22Rv1 (cell line): ENCODE data around the gene ROBO4.

Experiments
- H3K27ac ChIP-seq: fragments of 450-650 bp; 2 replicates; pipeline ENCODE4 v1.5.1; 2017
- ZFX ChIP-seq: fragments of 450-650 bp; IDR thresholded peaks from 2 replicates; pipeline ENCODE4 v1.6.1; 2017; ENCODE audit warnings: antibody characterized with exemption, borderline replicate concordance
- TF ChIP-seq, protein P1 (sequence below): fragments of 450-650 bp; IDR thresholded peaks from 2 replicates; pipeline ENCODE4 v1.5.1; 2017; ENCODE audit warnings: mild to moderate bottlenecking

ROBO4 gene

DNA sequence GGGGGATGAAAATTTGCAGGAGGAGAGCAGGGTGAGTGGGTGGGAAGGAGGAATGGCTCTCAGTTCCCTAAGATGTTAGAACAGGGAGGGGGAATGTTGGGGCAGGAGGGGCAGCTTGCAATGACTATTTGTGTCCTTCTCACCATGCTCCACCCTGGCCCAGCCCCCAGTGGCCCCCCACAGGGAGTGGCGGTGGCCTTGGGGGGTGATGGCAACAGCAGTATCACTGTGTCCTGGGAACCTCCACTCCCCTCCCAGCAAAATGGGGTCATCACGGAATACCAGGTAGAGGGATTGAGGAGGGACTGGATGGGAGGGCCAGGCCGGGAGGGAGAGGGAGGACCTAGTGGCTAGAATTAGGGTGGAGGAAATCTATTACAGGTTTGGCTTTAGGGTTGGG, 22.3 kb downstream of the ROBO4 start:
- TF ChIP-seq, protein P1, sequence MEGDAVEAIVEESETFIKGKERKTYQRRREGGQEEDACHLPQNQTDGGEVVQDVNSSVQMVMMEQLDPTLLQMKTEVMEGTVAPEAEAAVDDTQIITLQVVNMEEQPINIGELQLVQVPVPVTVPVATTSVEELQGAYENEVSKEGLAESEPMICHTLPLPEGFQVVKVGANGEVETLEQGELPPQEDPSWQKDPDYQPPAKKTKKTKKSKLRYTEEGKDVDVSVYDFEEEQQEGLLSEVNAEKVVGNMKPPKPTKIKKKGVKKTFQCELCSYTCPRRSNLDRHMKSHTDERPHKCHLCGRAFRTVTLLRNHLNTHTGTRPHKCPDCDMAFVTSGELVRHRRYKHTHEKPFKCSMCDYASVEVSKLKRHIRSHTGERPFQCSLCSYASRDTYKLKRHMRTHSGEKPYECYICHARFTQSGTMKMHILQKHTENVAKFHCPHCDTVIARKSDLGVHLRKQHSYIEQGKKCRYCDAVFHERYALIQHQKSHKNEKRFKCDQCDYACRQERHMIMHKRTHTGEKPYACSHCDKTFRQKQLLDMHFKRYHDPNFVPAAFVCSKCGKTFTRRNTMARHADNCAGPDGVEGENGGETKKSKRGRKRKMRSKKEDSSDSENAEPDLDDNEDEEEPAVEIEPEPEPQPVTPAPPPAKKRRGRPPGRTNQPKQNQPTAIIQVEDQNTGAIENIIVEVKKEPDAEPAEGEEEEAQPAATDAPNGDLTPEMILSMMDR = no peak
- TF ChIP-seq ZFX = no peak
- no peak overlapping the region for H3K27ac ChIP-seq

DNA sequence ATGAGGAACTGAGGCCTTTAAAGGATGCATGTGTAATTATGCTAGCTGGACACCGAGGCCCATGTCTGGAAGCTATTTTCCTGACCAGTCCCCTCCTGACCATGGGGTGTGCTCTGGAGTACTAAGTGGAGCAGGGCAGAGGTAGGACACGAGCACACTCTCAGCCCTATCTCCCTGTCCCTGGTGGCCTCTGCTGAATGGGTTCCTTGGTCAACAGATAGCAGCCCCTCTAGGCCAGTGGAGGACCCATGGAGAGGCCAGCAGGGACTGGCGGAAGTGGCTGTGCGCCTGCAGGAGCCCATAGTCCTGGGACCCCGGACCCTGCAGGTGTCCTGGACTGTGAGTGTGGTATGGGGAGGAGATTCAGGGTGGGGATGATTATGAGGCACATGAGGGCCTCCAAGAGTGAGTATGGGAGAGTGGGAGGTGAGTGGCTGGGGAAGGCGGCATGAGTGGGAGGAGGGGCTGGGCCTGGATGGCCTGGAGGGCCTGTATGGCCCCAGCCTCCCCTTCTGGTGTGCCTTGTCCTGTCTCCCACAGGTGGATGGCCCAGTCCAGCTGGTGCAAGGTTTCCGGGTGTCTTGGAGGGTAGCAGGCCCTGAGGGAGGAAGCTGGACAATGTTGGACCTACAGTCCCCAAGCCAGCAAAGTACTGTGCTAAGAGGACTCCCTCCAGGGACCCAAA, 23.0 kb downstream of the ROBO4 start:
- H3K27ac ChIP-seq = no peak overlapping the region
- TF ChIP-seq ZFX = no peak
- TF ChIP-seq, protein P1 = no peak

DNA sequence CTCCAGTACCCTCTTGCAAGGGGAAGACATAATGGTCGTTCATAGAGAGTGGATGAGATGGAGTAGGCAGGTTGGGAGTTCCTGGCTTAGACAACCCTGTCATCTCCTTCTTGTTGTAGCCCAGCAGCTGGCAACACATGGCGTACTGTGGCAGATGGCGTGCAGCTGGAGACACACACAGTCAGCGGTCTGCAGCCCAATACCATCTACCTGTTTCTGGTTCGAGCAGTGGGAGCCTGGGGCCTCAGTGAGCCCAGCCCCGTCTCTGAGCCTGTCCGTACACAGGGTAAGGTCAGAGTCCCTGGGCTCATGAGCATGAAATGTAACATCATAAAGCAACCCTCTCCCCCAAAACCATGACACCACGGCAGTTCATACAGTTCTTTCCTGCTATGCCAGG, 23.7 kb downstream of the ROBO4 start:
- TF ChIP-seq, protein P1 = no peak
- no peak for TF ChIP-seq ZFX
- no peak overlapping the region for H3K27ac ChIP-seq

DNA sequence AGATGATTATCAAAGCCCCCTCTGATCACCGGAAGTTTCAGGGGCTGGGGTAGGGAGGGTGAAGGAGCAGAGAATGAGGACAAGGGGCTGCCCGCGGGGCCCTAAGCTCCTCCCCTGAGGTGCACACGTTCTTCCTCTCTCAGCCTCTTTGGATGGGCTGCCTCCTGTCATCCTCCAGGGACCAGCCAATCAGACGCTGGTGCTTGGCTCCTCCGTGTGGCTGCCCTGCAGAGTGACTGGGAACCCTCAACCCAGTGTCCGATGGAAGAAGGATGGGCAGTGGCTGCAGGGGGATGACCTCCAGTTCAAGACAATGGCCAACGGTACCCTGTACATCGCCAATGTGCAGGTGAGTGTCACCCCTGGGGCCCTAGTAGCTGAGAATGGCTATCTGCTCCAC, 24.9 kb downstream of the ROBO4 start:
- TF ChIP-seq, protein P1 = no peak
- TF ChIP-seq ZFX = no peak
- no peak overlapping the region for H3K27ac ChIP-seq

DNA sequence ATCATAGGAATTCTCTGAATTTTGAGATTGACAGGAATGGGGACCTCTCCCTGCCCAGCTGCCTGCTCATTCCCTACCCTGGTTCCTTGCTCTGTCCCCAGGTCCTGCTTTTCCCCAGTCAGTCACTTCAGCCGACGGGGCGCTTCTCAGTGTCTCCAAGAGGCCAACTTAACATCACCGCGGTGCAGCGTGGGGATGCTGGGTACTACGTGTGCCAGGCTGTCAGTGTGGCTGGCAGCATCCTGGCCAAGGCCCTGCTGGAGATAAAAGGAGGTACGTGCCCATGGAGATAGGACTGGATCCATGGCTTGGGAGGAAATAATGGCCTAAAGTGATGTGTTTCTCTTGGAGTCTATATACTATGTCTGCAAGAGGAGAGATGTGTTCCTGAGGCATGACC, 25.4 kb downstream of the ROBO4 start:
- TF ChIP-seq, protein P1 = no peak
- no peak for TF ChIP-seq ZFX

DNA sequence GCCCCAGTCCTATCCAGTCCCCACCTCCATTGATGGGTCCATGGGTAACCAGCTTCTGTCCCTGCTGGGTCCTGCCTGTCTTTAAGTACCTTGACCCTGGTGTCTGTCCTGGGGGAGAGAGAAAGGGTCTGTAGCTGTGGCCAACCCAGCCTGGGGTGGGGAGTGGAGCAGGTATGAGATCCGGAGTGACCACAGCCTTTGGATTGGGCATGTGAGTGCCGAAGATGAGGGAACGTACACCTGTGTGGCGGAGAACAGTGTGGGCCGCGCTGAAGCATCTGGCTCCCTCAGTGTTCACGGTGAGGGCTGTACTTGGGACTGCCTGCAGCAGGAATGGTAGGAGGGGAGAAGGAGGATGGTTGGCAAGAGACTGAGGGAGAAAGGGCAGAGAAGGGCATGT, 27.2 kb downstream of the ROBO4 start:
- no peak overlapping the region for H3K27ac ChIP-seq
- TF ChIP-seq, protein P1 = no peak
- no peak for TF ChIP-seq ZFX

More for the DNA sequence above, 25.4 kb downstream of the ROBO4 start:
- H3K27ac ChIP-seq = no peak overlapping the region

DNA sequence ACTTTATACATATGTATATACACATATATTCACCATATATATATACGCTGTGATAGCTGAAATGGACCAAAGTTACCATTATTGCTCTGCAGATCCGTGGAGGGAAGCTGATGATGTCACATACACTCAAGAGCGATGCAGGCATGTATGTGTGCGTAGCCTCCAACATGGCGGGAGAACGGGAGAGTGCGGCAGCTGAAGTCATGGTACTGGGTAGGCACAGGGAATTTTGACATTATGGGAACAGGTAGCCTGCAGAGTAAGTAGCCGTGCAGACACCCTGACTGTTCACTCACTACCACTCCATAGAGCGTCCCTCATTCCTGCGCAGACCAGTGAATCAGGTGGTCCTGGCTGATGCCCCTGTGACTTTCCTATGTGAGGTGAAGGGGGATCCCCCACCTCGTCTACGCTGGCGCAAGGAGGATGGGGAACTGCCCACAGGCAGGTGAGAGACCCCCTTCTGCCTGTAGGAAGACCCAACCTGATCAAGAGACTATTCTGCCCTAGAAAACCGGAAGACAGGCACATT, 27.7 kb downstream of the ROBO4 start:
- TF ChIP-seq, protein P1 = no peak
- no peak for TF ChIP-seq ZFX
- H3K27ac ChIP-seq = no peak overlapping the region
